IMR-90 (cell line): ENCODE data around the gene STAT6.

ENCODE experiments used
- CEBPB ChIP-seq: IDR thresholded peaks from 2 replicates; pipeline ENCODE4 v1.6.1; 2012; ENCODE audit warnings: low read depth, low read length, improper control_type of control experiment
- FOS ChIP-seq: fragments of 150-350 bp; IDR thresholded peaks from 2 replicates; pipeline ENCODE4 v1.6.1; 2016; ENCODE audit warnings: low read depth, low read length
- MAZ ChIP-seq: IDR thresholded peaks from 2 replicates; pipeline ENCODE4 v1.6.1; 2012; ENCODE audit warnings: low read depth, mild to moderate bottlenecking, low read length, improper control_type of control experiment, moderate library complexity, borderline replicate concordance
- POLR2A ChIP-seq: IDR thresholded peaks from 2 replicates; pipeline ENCODE4 v1.6.1; 2012; ENCODE audit warnings: mild to moderate bottlenecking, low read depth, low read length
- SMC3 ChIP-seq: fragments of 150-350 bp; IDR thresholded peaks from 2 replicates; pipeline ENCODE4 v1.6.1; 2016; ENCODE audit warnings: low read depth, mild to moderate bottlenecking, antibody characterized with exemption, low read length, moderate library complexity
- TF ChIP-seq, protein P1 (sequence below): conservative IDR thresholded peaks from 2 replicates; pipeline ENCODE4 v1.5.1; 2012; ENCODE audit warnings: mild to moderate bottlenecking, low read depth, low read length, improper control_type of control experiment
- TF ChIP-seq, protein P2 (sequence below): fragments of 150-350 bp; IDR thresholded peaks from 2 replicates; pipeline ENCODE4 v1.6.1; 2016; ENCODE audit warnings: low read depth, mild to moderate bottlenecking, low read length, moderate library complexity, borderline replicate concordance
- TF ChIP-seq, protein P3 (sequence below): fragments of 150-350 bp; IDR thresholded peaks from 2 replicates; pipeline ENCODE4 v1.6.1; 2017; ENCODE audit warnings: mild to moderate bottlenecking, antibody characterized with exemption, low read length, low read depth

DNA sequence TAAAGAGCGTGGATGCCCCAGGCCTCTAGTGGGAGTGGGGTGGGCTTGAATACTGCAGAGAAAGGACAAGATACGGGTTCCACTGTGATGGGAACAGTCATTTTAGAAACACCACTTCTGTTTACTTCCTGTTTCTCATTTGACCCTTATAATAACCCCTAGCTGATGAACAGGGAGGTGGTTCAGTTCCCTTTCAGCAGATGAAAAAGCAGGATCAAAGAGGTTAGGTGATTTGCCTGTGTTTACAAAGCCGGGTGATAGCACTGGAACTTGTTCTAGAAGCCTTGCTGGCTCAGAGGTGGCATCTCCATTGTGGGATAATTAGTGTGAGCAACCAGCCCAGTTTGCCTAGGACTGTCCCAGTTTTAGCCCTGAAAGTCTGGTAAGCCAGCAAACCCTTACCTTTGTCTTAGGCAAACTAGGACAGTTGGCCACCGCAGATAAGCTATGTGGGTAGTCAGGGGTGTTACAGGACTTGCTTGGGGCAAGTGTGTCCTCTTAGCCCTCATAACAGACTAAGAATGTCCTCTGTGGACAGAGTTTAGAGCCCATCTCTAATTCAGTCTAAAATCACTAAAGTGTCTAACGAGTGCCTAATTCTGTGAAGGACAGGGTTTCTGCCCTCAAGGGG is 43.8 kb upstream of the STAT6 start:
- TF ChIP-seq, protein P1, sequence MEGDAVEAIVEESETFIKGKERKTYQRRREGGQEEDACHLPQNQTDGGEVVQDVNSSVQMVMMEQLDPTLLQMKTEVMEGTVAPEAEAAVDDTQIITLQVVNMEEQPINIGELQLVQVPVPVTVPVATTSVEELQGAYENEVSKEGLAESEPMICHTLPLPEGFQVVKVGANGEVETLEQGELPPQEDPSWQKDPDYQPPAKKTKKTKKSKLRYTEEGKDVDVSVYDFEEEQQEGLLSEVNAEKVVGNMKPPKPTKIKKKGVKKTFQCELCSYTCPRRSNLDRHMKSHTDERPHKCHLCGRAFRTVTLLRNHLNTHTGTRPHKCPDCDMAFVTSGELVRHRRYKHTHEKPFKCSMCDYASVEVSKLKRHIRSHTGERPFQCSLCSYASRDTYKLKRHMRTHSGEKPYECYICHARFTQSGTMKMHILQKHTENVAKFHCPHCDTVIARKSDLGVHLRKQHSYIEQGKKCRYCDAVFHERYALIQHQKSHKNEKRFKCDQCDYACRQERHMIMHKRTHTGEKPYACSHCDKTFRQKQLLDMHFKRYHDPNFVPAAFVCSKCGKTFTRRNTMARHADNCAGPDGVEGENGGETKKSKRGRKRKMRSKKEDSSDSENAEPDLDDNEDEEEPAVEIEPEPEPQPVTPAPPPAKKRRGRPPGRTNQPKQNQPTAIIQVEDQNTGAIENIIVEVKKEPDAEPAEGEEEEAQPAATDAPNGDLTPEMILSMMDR = no peak
- TF ChIP-seq, protein P2, sequence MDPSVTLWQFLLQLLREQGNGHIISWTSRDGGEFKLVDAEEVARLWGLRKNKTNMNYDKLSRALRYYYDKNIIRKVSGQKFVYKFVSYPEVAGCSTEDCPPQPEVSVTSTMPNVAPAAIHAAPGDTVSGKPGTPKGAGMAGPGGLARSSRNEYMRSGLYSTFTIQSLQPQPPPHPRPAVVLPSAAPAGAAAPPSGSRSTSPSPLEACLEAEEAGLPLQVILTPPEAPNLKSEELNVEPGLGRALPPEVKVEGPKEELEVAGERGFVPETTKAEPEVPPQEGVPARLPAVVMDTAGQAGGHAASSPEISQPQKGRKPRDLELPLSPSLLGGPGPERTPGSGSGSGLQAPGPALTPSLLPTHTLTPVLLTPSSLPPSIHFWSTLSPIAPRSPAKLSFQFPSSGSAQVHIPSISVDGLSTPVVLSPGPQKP = no peak
- TF ChIP-seq POLR2A (no peak), SMC3 (no peak), FOS (no peak), MAZ (no peak), CEBPB (no peak)
- TF ChIP-seq, protein P3, sequence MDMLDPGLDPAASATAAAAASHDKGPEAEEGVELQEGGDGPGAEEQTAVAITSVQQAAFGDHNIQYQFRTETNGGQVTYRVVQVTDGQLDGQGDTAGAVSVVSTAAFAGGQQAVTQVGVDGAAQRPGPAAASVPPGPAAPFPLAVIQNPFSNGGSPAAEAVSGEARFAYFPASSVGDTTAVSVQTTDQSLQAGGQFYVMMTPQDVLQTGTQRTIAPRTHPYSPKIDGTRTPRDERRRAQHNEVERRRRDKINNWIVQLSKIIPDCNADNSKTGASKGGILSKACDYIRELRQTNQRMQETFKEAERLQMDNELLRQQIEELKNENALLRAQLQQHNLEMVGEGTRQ = no peak
